ENCODE measurements around the gene UTP4.

UTP4 gene

GRCh38 chr16:69169051-69169450 is 36.6 kb downstream of the UTP4 start:
- in situ Hi-C loops (cut with HindIII; ENCODE audit: low sequenced_read_pairs), result loop anchor here (10.0 kb wide), 1 partner anchor 136 kb away; no protein-coding TSS in a partner anchor

GRCh38 chr16:69169607-69170352 is 37.3 kb downstream of the UTP4 start:
- in situ Hi-C loops (cut with HindIII; ENCODE audit: low sequenced_read_pairs), result loop anchor here (10.0 kb wide), 1 partner anchor 135 kb away; no protein-coding TSS in a partner anchor

- in situ Hi-C loops (cut with HindIII; ENCODE audit: low sequenced_read_pairs), result no loop called here
These were observed 39.1 kb downstream of the UTP4 start for GRCh38 chr16:69171325-69172084.

DNA sequence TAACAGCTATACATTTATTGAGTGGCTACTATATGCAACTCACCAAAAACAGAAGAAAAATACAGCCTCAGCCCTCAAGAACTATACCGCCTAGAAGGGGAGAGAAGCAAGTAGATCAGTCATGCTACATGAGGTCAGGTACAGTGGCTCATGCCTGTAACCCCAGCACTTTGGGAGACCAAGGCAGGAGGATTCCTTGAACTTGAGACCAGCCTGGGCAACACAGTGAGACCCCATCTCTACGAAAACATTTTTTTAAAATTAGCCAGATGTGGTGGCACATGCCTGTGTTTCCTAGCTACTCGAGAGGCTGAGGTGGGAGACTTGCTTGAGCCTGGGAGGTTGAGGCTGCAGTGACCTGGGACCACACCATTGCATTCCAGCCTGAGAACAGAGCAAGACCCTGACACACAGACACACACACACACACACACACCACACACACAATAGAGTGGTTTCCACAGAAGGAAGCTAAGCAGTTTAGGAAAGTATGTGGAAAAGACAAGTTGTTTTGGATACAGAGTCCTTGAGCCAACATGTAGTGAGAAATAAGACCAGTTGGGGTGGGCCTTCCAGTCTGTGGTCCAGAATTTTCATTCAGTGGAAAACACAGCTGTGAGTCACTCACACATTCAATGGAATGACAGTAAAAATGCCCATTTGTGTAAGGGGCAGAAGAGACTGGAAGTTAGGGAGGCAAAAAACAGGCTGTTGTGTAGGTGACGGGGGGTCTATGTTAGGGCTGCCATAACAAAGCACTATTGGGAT is 43.8 kb downstream of the UTP4 start:
- in situ Hi-C loops (cut with HindIII; ENCODE audit: low sequenced_read_pairs), result no loop called here

DNA sequence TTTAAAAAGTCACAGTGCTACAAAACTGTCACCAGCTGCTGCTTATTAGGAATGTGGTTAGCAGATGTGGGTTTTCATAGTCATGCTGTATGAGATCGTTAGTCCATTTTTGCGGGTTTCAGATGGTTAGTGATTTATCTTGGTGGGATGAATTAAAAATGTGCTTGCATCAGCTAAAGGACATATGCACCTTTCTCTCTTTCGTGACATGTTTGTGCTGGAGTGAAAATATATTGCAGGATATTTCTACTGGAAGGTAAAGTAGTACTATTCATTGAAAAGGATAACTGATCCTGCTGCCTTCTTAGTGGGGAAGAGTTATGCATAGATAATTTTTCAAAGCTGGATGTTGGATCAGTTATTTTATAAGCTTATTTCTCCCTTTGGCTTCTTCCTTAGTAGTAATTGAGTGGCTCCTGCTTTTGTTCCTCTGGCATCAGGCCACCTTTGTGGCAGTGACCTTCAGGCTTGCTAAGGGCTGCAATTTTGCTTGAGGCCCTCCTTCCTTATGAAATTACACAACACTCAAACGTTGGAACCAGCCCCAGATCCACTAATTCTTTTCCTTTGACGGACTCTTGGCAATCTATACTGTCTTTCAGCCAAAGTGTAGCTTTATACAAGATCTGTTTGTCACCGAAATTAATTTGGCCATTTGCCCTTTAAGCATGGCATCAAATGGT is 47.0 kb downstream of the UTP4 start:
- in situ Hi-C loops (cut with HindIII; ENCODE audit: low sequenced_read_pairs), result no loop called here

DNA sequence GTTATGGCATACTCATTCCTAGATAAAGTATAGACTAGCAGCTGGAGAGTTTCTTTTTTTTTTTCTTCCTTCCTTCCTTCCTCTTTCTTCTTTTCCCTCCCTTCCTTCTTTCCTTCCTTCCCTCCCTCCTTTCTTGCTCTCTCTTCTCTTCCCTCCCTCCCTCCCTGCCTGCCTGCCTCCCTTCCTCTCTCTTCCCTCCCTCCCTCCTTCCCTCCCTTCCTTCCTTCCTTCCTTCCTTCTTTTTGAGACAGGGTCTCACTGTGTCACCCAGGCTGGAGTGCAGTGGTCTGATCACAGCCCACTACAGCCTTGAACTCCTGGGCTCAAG is 47.5 kb downstream of the UTP4 start:
- in situ Hi-C loops (cut with HindIII; ENCODE audit: low sequenced_read_pairs), result no loop called here

DNA sequence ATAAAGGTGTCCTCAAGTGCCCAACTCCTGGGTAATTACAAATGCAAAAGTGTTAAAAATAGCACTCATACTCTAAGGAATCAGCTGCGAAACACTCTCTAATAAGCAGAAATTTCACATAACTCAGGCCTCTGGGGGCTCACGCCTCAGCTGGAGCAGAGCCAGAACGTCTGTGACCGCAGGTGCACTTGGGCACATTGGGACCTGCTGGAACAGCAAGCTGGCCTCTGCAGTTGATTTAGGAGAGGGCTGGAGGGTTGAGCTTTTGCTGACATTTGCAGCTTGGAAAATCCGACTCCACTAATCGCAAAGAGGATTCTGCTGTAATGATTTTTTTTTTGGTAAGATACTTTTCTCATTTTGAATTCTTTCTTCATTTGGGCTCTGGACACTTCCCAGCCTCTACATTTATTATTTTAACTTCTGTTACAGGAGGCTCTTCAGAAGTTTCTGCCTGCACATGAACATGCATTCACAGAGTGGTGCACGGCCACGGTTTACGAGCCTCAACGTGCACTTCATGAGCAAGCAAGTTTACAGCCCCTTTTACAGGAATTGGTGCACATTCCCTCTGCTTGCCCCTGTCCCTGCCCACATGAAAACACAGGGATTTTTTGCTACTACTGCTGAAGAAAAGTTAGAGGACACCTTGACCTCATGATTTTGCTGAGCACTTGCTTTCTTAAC is 50.4 kb downstream of the UTP4 start:
- in situ Hi-C loops (cut with HindIII; ENCODE audit: low sequenced_read_pairs), result no loop called here

DNA sequence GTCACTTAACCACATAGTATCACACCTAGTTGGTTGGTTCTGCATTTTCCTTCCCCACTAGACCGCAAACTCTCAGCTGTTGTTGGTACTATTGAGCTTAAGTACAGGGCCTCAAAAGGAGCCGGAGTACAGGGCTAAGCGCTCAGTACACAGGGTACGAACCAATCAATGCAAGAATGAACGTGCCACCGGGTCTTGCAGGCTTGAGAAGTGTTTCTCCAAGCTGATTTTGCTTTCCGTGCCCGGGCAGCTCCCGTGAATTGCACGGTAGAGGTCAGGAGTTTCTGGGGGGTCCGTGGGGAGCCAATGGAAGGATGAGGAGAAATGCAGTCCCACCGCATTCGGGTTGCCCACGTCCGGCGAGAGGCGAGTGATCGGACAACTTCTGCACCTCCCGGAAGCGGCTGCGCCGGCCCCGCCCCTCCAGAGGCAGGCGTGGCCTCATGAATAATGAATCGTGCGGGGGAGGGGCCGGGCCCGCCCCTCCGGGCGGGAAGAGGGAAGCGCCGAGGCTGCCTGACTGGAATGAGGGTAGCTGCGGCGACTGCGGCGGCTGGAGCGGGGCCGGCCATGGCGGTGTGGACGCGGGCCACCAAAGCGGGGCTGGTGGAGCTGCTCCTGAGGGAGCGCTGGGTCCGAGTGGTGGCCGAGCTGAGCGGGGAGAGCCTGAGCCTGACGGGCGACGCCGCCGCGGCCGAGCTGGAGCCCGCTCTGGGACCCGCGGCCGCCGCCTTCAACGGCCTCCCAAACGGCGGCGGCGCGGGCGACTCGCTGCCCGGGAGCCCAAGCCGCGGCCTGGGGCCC is 54.4 kb downstream of the UTP4 start, which contains the start of gene SNTB2:
Gene SNTB2 (plus strand): TSS at position 523 of the 804 bp plus-strand sequence. CDS start 3 bp downstream, at position 526.
- in situ Hi-C loops (cut with HindIII; ENCODE audit: low sequenced_read_pairs), result no loop called here

DNA sequence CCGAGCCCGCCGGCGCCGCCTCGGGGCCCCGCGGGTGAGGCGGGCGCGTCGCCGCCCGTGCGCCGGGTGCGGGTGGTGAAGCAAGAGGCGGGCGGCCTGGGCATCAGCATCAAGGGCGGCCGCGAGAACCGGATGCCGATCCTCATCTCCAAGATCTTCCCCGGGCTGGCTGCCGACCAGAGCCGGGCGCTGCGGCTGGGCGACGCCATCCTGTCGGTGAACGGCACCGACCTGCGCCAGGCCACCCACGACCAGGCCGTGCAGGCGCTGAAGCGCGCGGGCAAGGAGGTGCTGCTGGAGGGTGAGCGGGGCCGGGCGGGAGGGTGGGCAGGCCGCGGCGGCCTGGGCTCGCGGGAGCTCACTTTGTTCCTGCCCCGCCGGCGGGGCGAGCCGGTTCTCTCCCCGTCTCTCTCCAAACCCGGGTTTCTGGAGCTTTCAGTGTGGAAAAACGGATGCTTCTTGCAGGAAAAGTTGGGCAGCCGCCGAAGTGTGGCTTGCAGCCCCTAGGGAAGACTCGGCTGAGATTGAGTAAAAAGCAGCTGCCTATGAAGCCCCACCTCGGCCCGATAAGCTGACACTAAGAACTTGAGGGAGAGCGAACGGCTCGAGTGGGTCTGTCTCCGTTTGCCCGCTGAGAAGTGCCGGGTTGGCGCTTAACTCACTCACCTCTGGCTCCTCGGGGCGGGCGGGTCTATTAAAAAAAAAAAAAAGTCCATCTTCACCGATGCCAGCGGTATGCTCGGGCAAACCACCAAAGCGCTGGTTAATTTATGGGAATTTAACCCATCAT is 55.2 kb downstream of the UTP4 start:
- in situ Hi-C loops (cut with HindIII; ENCODE audit: low sequenced_read_pairs), result no loop called here

GRCh38 chr16:69188236-69188549 is 55.7 kb downstream of the UTP4 start:
- in situ Hi-C loops (cut with HindIII; ENCODE audit: low sequenced_read_pairs), result no loop called here

GRCh38 chr16:69188716-69189115 is 56.3 kb downstream of the UTP4 start:
- in situ Hi-C loops (cut with HindIII; ENCODE audit: low sequenced_read_pairs), result no loop called here

GRCh38 chr16:69190046-69190588 is 57.7 kb downstream of the UTP4 start:
- in situ Hi-C loops (cut with HindIII; ENCODE audit: low sequenced_read_pairs), result no loop called here

DNA sequence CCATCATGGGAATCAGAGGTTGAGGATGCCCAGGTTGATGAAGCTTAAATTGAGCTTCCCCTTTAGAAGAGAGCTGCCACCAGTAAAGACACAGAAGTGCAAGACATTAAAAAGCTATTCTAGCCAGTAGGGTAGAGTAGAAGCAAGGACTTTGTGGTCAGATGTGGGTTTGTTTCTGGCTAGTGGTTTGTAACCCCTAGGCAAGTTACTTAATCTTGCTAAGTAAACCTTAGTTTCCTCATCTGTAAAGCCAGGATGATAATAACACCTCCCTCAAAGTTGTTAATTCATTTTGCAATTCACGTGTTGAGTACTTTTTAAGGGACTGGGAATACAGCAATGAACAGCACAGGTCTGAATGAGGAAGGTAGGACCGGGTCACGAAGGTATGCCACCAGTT is 58.1 kb downstream of the UTP4 start:
- in situ Hi-C loops (cut with HindIII; ENCODE audit: low sequenced_read_pairs), result no loop called here

- in situ Hi-C loops (cut with HindIII; ENCODE audit: low sequenced_read_pairs), result no loop called here
These were observed 58.7 kb downstream of the UTP4 start for GRCh38 chr16:69191136-69191535.

- in situ Hi-C loops (cut with HindIII; ENCODE audit: low sequenced_read_pairs), result no loop called here
These were observed 61.4 kb downstream of the UTP4 start for GRCh38 chr16:69193855-69194254.

DNA sequence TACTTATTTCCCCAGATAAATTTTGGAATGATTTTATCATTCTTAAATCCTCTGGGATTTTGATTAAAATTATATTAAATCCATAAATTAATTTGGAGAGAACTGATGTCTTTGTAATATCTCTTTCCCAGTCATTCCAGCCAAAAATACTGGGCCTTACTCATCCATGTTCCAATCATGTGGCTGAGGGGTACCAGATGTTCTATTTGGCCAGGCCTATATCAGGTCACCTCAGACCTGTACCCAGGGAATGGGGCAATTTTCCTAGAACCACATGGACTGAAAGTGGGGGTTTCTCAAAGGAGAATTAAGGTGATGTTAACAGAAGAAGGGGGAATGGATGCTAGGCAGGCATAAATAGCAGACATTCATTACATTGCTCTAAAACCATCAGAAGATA is 62.0 kb downstream of the UTP4 start:
- in situ Hi-C loops (cut with HindIII; ENCODE audit: low sequenced_read_pairs), result no loop called here

DNA sequence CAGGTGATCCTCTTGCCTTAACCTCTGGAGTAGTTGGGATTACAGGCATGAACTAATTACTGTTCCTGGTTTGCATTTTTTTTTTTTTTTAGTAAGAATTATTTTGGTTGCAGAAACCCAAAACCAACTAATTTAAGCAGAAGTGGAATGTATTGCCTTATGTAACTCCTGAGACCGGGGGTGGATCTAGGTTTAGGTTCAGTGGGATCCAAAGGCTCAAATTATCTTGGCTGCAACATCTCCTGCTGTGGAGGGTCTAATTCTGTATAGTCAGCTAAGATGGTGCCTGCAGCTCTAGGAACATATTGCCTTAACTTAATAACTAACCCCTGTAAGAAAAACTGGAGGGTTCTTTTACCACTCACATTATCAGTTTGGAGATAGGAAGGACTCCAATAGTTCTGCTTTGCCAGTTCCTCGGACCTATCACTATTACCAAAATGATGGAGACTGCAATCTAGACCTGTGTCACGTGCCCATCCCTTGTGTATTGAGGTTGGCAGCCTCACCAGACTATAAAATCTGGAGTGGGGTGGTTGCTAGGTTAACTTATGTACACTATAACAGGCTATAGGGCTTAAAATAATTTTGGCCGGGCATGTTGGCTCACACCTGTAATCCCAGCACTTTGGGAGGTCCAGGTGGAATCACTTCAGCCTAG is 63.0 kb downstream of the UTP4 start:
- in situ Hi-C loops (cut with HindIII; ENCODE audit: low sequenced_read_pairs), result no loop called here

DNA sequence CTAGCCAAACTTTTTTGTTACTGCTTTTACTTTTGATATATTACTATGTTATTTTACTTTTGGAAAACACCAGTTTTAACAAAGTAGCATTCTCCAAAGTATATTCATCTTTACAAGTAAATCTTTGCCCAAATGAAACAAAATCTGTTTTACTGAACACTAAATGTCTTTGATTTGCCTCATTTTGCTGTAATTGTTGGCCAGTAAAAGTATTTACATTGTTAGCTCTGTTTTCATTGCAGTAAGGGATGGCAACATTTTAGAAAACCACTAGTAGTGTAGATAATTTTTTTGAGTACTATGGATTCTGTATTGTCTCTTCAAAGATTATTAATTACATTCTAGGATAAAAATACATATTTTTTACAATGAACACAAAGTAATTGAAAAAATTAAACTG is 65.1 kb downstream of the UTP4 start:
- in situ Hi-C loops (cut with HindIII; ENCODE audit: low sequenced_read_pairs), result no loop called here

All from DLD1 (cell line).